Frontal cortex (tissue), 4 donors: ENCODE data around the gene JADE3. TPM values are rescaled to one million over a fixed set of nuclear protein-coding genes. Genes with fewer than 3 reads are reported as not detected.
A peak's percentile ranks its signal among the peaks of the same experiment; 100 is the strongest.

Experiments
- DNase-seq, 2 donors: peaks; one replicate each; pipeline ENCODE4 v3.0.0; 2012; ENCODE audit warnings: low spot score in 2 of 2
- FAIRE-seq: peaks from 2 replicates; lab custom pipeline; 2012; peaks lifted over from hg19 to GRCh38; lab: Jason Lieb, UNC
- total RNA-seq: library from RNA; depleted of rRNA; stranded (reverse); fragments of >200 nt; gene quantifications from one replicate; pipeline ENCODE4 v1.2.3, GENCODE V29; 2014
- donor health status: control.
- donor health status: control.
- donor health status: control.

The JADE3 gene
- 10.2 TPM for total RNA-seq

DNA sequence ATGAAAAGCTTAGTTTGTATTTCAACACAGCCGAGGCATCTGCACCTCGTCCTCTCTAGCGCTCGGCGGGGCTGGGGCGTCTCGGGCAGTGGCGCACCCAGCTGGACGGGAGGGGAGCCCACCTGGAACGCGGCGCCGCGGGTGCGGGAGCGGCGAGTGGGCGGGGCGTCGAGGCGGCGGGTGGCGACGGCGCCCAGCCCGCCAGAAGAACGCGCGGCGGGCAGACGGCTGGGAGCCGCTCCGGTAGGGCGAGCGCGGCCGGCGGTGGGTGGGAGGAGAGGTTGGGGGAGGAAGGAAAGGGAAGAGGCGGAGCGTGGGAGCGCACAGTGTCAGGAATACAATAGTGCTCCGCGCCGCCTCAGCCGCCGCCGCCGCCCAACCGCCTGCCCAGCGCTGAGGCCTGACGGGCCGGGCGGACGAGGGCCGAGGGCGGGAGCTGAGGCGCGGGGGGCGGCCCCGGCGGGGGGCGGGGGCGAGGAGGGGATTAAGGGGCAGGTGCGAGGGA, at the start of gene JADE3:
Gene JADE3 (plus strand): TSS at position 324 of the 505 bp plus-strand sequence. CDS start 72,474 bp downstream, outside the sequence.
- FAIRE-seq (no peak), DNase-seq (peak; percentile 67 to 81)

DNA sequence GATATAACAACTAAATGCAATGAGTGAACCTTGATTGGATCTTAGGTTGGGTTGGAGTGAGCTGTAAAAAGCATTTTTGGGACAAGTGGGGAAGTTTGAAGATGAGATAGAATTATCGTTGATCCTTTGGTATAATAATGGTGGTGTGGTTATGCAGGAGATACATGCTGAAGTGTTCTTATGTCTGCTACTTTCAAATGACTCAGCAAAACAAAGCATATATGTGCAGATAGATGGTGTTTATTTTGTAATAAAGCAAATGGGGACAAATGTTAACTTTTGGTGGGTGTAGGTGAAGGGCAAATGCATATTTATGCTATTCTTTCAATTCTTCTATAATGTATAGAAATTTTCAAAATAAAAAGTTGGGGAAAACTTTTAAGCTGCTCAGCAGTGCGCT, 49.1 kb upstream of the JADE3 start:
- FAIRE-seq (no peak), DNase-seq (no peak)

GRCh38 chrX:46864606-46865005, 47.6 kb upstream of the JADE3 start:
- no peak for FAIRE-seq
- DNase-seq: no peak

DNA sequence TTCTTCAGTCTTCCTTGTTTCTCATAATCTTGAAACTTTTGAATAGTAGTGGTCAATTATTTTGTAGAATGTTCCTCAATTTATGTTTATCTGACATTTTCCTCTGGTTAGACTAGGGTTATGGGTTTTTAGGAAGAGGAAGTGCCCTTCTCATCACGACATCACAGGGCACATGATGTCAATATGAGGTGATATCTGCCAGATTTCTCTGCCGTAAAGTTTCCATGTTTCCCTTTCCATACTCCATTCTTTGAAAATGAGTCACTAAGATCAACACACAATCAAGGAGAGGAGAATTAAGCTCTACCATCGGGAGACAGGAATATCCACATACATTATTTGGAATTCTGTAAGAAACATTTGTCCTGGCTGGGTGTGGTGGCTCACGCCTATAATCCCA, 46.9 kb upstream of the JADE3 start:
- DNase-seq (no peak), FAIRE-seq (no peak)

- DNase-seq (no peak), FAIRE-seq (no peak)
These were observed 45.5 kb upstream of the JADE3 start for GRCh38 chrX:46866726-46867125.

GRCh38 chrX:46873746-46874145, 38.5 kb upstream of the JADE3 start:
- DNase-seq: no peak

GRCh38 chrX:46876901-46877300, 35.3 kb upstream of the JADE3 start:
- DNase-seq (no peak), FAIRE-seq (no peak)

More at GRCh38 chrX:46873746-46874145, 38.5 kb upstream of the JADE3 start:
- FAIRE-seq: no peak

GRCh38 chrX:46882266-46882665, 30.0 kb upstream of the JADE3 start:
- DNase-seq (no peak), FAIRE-seq (no peak)

DNA sequence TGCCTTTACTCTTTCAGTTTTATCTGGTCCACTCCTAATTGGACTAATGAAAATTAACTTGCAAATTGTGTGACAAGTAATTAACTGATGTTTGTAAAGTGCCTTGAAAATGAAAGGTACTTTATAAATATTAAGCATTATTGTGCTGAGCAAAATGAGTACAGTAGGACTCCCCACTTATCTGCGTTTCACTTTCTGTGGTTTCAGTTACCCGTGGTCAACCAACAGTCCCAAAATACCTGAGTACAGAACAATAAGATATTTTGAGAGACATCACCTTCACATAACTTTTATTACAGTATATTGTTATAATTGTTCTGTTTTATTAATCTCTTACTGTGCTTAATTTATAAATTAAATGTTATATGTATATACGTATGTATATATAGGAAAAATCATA, 27.4 kb upstream of the JADE3 start:
- FAIRE-seq (no peak), DNase-seq (no peak)

DNA sequence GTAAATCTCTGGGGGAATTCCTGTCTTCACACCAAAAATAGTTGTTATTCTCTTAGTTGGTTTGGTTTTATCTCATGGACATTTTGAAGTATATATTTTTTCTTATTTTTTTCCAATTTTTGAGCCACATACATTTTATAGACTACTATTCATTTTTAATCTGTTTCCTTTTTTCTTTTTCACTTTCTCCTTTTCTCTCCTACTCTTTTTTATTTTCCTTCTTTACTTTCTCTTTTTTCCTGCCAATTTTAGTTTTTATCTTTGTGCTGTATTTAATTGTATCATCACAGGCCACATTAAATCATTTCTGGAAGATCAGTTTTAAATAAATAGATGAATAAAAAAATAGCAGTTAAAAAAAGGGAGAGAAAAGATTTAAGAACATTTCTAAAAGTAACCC, 14.0 kb upstream of the JADE3 start:
- FAIRE-seq (no peak), DNase-seq (no peak)

- FAIRE-seq (no peak), DNase-seq (peak; percentile 43 to 66)
These were observed 8.6 kb upstream of the JADE3 start for GRCh38 chrX:46903458-46904242.

DNA sequence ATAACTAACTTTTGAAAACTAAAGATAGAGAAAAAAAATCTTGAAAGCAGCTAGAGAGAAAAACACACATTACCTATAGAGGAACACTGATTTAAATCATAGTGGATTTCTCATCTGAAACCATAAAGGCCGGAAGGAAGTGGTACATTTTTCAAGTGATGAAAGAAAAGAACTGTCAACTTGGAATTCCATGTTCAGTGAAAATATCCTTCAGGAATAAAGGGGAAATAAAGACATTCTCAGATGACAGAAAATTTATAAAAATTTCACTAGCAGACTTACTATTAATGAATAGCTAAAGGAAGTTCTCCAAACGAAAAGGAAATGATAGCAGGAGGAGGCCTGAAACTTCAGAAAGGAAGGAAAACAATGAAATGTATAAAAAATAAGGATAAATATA, 7.6 kb upstream of the JADE3 start:
- FAIRE-seq: no peak
- DNase-seq: no peak

- no peak for DNase-seq
- no peak for FAIRE-seq
These were observed 1.8 kb upstream of the JADE3 start for GRCh38 chrX:46910415-46910814.

- FAIRE-seq (no peak), DNase-seq (peak; percentile 40 to 60)
These were observed 626 bp downstream of the JADE3 start for GRCh38 chrX:46912603-46913491.

- FAIRE-seq (no peak), DNase-seq (peak in 1 of 2 donors; percentile 23)
These were observed 1.4 kb downstream of the JADE3 start for GRCh38 chrX:46913667-46914066.

- DNase-seq (no peak), FAIRE-seq (no peak)
These were observed 4.1 kb downstream of the JADE3 start for GRCh38 chrX:46916273-46916672.

GRCh38 chrX:46917622-46918021, 5.4 kb downstream of the JADE3 start:
- no peak for DNase-seq
- no peak for FAIRE-seq

DNA sequence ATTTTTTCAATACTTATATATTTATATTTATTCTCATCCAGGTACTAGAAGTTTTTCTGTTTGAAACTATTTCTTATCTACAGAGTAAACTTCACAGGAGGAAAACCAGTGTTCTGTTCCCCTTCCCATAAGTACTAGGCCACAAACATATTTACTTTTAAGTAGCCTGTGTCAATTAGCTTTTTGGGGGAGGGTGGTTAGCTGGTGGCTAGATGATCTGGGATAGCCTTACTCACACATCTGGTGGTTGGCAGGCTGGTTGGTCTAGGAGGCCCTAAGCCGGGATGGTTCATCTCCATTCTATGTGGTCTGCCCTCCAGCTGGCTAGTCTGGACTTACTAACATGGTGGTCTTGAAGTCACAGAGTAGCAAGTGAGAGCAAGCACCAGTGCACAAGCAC, 6.2 kb downstream of the JADE3 start:
- no peak for FAIRE-seq
- DNase-seq: no peak

DNA sequence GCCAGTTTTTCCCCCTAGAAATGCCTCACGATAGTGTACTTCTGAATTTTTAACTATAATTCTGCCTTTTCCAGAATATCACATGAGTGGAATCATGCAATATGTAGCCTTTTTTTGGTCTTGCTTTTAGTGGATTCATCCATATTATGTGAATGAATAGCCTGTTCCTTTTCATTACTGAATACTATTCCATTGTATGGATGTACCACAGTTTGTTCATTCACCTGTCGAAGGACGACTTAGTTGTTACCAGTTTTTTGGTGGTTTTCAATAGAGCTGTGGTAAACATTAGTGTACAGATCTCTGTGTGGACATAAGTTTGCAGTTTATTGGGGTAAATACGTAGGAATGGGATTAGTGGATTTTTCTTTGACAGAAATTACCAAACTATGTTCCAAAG, 8.0 kb downstream of the JADE3 start:
- DNase-seq (no peak), FAIRE-seq (no peak)

- DNase-seq: no peak
- FAIRE-seq: no peak
These were observed 10.4 kb downstream of the JADE3 start for GRCh38 chrX:46922611-46923010.

DNA sequence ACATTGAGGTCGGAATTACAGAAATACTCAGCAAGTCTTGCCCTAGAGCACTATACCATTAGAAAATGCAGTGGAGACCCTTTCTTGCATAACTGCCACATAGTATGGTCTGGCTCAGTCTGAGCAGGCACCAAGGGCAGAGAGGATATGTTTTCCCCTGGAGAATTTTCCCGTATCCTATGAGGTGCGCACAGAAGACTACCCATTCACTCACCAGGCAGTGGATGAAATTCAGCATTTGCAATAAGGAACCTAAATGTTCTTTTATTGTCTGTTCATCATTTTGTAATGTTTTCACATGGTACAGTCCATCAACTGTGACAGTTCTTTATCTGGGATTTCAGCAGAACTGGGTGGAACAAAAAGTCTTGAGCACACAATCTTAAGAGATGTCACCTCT, 15.5 kb downstream of the JADE3 start:
- no peak for DNase-seq
- no peak for FAIRE-seq
